NCI-H345 (cell line): ENCODE data around the gene BTN1A1.
A peak's percentile ranks its signal among the peaks of the same experiment; 100 is the strongest.
"Not testable (repeated sequence)": the region's sequence is repeated elsewhere in the genome, so short reads cannot be mapped to it uniquely, and the experiment has no call there.

Source experiments
- DNase-seq: peaks from one replicate; lab custom pipeline; 2025; lab: John Stamatoyannopoulos, UW

The BTN1A1 gene

DNA sequence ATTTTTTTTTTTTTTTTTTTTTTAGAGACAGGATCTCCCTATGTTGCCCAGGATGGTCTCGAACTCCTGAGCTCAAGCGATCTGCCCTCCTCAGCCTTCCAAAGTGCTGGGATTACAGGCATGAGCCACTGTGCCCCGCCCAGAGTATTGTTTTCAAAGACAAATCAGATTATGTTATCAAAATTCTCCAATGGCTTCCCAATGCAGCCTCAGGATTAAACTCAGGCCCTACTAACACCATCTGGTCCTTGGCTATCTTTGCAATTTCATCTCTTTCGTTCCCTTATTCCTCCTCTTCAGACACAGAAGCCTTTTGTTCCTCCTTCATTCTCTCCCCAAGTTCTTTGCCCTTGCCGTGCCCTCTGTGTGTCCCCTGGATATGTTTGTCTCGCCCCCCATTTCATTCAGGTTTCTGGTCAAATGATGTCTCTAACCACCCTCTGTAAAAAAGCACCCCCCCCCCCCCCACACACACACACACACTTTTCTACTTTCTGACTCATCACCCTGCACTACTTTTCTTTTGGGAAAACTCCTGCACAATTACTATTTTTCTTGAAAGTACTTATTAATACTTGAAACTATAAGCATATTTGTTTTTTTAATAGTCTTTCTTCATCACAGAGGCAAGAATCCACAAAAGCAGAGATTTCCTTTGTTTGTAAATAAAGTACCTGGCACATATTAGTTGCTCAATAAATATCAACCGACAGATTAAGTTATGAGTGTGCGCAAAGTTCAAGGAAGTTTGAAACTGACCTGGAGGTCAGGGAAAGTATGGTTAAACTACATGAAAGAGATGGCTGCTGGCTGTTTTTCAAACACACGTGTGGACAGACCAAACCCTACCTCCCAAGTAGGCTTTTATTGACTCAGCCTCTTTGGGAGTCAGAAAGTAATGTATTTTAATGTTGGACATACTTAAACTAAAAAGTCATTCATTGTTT is 16.7 kb downstream of the BTN1A1 start:
- DNase-seq: no peak

DNA sequence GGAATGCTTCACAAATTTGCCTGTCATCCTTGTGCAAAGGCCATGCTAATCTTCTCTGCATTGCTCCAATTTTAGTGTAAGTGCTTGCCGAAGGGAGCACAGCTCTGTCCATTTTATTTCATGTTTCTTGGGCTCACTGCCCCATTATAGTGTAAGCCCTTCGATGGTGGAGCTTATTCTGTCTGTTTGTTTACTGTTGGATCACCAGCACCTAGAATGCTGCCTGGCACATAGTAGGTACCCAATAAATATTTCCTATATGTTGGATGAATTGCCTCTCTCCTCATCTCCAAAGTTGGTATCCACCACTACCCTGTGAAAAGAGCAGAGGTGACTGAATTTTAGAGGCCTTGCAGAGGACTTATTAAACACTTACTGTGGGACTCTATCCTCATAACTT is 19.3 kb downstream of the BTN1A1 start:
- DNase-seq: no peak

DNA sequence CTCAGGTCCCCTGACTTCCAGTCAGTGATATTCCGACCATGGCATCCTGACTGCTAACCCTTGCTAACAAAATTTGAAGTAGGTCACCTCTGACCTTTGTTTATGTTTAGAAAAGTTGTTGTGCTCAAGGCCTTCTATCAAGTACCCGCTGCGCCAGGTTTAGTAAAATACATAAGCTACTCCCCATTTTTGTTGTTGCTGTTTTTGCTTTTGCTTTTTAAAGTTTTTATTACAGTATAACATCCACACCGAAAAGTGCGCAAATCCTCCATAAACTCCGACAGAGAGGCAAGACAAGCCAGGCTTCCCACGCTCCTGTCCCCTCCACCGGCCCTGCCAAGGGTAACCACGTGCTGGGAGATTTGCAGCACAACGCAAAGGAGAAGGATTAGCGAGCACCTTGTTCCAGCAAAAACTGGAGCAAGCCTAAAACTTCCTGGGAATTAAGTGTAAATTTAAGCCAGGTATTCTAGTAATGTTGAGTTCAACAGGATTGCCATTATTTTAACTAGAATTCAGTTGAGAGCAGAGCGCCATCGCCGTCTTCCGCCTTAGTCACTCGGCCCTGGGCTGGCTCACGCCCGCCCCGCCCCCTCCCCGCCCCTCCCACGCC is 20.2 kb downstream of the BTN1A1 start:
- DNase-seq: peak; percentile 60

DNA sequence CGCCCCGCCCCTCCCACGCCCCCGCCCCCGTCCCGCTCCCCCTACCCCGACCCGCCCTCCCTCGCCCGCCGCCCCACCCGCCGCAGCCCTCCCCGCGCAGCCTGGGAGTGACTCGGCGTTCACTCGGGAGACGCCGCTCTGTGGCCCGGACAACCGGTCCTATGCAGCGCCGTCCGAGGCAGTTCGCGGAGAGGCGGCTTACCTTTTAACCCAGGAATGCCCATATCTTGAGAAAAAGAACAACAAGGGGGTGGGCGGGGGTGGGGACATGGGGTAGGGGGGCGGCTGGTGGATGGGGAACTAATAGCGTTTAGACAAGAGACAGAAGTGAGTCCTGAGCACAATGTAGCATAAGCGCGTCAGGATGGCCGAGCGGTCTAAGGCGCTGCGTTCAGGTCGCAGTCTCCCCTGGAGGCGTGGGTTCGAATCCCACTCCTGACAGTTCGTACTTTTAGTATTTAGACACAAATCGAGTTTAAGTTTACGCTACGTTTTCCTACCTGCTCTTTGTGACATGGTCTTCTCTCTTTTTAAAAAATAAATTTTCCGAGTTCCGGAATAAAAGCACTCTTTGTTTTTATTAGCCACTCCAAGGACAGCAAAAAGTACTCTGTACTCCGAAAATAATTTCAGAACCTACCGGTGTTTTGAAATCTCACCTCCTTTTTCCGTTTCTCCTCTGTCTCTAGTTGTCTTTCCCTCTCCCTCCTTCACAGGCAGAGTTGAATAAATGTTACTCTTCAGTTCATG is 20.9 kb downstream of the BTN1A1 start:
- DNase-seq: peak; percentile 87

DNA sequence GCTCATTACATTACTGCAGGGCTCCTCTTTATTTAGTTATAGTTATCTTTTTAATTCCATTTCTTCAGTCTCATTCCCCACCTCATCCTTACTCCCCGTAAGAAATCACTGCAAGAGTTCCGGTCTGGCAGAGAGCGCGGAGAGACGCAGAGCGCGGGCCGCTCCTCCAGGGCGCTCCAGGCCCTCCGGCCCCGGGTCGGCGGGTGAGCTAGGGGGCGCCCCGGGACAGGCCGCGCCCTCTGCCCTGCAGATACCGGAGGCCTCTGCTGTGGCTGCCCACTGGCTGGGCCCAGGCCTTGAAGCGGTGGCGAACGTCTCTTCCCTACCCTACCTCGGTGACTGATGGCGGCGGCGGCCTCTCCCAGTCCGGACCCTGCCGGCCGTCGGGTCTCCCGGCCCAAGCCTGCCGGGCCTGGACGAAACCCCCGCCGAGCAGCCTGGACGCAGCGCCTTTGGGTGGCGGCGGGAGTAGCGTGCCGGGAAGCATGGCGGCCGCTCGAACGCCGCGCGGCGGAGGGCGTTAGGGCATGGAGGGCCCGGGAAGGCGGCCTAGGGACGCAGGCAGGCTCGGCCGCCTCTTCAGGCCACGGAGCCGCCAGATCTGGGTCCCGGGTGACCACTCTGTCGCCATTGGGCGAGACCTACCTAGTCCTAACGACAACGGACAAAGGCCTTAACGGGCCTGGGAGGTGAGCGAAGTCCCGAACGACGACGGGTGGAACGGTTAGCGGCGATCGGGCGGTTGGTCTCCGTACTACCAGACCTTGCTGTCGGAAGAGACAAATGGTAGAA is 21.7 kb downstream of the BTN1A1 start:
- DNase-seq: peak; percentile 23

DNA sequence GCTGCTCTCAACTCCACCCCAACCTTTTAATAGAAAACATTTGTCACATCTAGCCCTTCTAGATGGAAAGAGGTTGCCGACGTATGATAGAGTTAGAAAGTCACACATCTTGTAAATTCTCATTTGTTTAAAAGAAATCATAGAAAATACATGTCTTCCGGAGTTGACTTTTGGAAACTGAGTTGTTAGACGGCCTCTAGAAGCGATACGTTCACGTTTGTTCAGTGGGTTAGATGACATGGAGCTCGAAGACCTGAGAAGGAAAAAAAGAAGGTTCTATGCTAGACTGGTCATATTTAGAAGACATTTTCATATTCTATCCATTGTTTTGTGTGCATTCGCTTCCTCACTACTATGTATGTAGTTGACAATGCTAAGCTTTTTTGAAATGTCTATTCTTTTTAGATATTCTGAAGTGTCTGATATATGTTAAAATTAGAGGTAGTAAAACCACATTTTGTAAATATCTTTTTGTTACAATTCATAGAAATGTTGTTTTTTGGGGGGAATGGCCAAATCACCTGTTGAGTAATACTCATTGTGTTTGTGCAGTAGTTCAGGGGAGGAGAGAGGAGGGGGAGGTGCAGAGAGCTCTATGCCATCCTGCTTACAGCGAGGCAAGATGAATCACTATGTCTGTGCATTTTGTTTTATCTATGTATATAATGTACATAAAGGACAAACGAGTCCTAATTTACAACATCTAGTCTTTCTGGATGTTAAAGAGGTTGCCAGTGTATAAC is 22.6 kb downstream of the BTN1A1 start:
- DNase-seq: not testable (repeated sequence)

DNA sequence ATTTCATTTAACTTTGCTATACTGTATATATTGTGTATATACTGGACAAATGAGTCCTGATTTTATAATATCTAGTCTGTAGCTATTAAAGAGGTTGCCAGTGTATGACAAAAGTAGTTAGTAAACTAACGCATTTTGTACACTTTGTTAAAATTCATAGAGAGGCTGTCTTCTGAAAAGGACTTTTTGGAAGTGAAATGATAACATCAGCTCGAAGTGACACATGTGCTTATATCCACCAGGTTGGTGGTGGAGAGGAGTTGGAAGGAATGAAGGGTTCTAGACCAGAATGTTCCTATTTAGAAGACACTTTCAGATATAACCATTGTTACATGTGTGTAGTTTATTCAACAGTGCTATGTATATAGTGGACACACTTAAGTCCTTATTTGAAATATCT is 24.2 kb downstream of the BTN1A1 start:
- not testable (repeated sequence) for DNase-seq

DNA sequence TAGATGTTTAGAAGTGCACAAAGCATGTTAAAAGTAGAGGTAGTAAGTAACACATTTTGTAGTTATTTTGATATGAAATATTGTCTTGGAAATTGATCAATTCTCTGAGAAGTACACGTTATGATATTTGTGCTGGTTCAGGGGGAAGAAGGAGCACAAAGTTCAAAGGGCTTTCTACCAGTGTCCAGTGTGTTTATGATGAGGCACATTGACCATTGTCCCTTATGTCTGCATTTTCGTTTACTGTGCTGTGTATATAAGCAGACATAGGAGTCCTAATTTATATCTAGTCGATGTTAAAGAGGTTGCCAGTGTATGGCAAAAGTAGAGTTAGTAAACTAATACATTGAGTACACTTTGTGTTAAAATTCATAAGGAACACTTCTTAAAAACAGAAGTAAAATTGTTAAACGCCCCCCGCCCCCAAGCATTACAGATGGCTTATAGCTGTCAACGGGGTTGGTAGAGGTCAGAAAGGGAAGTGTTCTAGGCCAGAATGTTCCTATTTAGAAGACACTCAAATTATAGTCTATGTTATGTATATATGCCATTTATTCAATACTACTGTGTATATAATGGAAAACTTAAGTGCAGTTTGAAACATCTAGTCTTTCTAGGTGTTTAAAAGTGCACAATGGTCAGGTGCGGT is 24.7 kb downstream of the BTN1A1 start:
- DNase-seq: no peak

DNA sequence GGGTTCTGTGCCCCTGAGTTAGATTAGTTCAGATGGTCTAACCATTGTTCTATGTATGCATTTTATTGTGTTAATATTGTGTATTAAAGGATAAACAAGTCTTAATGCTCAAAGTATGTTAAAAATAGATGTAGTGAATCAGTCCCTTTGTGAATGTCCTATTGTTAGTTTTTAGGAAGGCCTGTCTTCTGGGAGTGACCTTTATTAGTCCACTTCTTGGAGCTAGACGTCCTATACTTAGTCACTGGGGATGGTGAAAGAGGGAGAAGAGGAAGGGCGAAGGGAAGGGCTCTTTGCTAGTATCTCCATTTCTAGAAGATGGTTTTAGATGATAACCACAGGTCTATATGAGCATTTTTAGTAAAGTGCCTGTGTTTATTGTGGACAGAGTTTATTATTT is 25.7 kb downstream of the BTN1A1 start:
- DNase-seq: no peak

DNA sequence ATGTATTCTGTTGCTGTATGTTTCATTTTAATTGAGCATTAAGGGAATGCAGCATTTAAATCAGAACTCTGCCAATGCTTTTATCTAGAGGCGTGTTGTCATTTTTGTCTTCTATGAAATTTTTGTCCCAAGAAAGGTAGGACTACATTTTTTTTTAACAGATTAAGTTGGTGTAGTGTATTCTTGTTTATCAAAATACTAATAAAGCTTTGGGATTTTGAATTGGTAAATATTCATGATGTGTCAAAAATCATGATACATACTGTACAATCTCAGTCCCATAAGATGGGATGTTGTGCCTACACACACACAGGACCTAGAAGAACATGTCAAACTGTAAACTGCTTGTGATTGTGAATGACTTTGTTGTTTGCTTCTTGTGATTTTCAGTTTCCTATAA is 26.8 kb downstream of the BTN1A1 start:
- DNase-seq: no peak

DNA sequence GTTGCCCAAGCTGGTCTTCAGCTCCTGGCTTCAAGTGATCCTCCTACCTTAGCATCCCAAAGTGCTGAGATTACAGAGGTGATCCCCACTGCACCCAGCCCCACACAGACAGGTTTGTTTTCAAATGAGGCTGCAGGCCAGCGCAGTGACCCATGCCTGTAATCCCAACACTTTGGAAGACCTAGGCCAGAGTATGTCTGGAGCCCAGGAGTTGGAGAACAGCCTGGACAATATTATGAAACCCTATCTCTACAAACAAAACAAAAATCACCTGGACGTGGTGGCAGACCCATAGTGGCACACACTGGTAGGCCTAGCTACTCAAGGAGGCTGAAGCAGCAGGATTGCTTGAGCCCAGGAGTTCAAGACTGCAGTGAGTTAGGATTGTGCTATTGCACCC is 30.1 kb downstream of the BTN1A1 start:
- no peak for DNase-seq

DNA sequence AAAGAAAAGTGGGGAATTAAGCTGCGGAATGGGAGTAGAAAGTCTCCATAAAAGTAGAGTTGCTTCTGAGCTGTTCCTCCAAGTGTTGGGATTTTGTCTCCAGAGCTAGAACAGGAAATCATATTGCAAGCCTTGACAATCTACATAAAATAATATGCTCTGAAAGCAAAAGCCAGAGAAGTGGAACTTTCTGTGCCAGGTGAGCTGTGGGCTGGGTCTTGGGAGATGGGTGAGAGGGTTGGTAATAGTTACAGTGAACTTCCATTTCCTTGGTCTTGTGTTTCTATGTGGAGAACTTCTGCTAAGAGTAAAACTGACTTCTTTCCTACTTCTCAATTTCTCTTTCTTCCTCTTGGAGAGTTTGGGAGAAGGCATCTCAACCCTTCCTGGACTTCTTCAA is 31.8 kb downstream of the BTN1A1 start:
- no peak for DNase-seq

DNA sequence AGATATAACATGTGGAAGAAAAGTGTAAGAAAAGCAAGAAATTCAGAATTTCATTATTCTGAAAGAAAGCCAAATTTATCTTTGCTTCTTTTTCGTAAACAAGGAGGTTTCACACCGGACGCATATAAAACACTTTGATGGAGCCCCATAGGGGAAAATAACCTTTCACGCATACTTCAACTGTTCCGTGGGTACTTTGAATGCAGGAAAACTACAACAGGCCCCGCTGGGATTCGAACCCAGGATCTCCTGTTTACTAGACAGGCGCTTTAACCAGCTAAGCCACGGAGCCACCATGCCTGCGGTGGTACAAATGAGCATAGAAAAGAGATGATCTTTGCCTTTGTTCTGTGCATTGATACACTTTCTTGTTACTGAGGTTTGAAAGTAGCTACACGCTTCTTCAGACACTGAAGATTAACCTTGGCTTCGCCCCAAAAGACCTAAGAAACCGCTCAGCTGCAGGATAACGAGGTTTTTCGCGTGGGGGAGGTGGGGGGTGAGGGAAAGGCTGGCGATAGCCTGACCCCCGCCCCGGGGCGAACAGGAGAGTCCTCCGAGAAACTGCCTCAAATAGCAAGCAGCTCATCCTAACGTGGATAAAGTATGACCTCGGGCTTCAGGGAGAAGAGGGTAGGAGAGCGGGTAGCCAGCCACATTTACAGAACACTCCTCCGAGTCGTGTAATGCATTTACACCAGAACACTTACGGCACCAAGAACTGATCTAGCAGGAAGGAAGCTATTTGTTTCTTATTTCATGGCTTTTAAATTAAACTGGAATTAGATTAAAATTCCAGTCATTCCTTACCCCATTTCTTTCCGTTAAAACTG is 32.8 kb downstream of the BTN1A1 start:
- peak; percentile 93 for DNase-seq

DNA sequence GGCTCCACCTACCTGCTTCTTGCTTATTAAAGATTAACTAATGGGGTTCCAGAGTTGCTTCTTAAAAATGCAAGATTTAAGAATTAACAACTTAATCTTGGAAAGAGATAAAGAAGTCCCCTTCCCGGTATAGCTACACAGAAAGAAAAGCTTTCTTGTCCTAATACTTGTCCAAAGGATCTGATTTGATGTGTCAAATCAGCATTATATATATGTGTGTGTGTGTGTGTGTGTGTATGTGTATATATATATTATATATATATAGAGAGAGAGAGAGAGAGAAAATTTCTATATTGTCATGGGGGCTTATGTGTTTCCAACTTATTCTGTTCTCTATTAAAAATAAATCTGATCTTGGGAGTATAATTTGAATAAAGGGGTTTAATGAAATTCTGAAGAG is 33.4 kb downstream of the BTN1A1 start:
- DNase-seq: no peak

DNA sequence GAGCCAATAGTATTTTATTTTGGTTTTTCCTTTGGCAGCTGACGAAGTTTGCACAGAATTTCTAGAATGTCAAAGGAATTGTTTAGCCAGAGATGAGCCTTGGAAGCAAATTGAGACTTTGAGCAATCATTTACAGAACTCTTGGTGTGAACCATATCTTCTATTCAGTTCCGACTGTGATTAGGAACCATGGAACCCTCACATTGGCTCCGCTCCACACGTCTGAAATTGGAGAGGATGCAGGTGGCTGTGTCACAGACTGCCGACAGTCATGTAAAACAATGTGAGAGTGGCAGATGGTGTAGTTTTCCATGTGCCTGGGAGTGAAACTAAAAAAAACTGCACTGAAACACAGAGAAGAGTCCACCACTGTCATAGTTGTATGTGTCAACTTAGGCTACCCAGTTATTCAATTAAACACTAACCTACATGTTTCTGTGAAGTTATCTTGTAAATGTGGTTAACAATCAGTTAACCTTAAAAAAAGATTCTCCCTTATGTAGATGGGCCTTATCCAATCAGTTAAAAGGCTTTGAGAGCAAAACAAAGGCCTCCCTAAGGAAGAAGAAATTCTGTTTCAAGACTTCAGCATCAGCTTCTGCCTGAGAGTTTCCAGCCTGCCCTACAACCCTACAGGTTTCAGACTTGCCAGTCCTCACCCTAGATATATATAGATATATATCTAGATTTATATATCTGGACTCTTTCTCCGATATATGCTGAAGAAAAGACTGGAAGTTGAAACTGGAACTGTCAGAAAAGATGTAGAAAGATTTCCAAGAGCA is 34.8 kb downstream of the BTN1A1 start:
- peak; percentile 26 for DNase-seq

DNA sequence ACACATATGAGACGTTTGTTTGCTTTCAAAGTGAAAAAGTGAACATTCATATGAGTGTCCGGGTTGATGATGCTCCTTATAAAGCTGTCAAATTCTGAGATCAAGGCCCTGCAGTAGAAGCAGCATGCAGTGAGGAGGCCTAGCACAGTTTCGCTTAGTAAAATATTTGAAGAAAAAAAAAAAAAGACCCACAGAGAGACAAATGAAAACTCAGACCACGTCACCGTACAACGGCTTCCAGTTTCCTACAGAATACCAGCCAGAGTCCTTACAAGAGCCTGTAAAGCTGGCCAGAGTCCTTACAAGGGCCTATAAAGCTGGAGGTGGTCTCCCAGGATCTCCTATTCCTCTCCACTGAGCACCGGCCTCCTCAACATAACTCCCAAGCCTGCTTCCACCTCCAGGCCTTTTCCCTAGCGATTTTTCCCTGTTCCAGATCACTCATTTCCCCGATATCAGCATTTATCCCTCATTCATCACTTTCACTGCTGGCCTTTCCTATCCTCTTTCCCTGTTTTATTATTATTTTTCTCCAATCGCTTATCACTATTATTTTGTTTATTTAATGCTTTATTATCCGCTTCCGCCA is 36.6 kb downstream of the BTN1A1 start:
- DNase-seq: peak; percentile 32

DNA sequence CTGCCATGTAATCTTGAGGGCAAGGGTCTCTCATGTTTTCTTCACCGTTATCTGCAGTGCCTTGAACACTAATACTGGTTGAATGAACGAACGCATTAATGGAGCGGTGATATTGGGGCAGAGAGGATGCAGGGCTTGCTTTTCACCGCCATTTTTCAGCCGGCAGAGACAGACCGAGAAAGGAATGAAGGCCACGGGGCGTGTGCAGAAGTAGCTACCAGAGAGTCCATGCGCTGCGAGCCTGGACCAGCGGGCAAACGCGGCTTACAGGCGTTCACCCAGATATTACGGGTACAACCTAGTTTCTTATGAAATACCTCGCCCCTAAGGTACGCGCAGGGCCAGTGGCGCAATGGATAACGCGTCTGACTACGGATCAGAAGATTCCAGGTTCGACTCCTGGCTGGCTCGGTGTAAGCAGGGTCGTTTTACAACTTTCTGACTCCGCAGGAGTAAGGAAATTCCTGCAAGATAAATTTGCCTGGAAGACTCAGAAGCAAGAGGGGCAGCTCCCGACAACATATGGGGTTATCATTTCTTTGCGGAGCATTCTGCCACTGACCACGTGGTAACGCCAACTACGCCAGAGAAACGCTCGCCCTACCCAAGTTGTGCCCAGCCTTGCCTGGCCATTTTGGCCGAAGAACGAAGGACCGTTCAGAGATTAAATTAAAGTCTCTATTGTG is 37.2 kb downstream of the BTN1A1 start:
- peak; percentile 96 for DNase-seq
